SK-N-SH (cell line): ENCODE results near the gene VWF.
A peak's percentile ranks its signal among the peaks of the same experiment; 100 is the strongest.

ENCODE experiments used
- EP300 ChIP-seq, 2 experiments: IDR thresholded peaks; 2 replicates each; pipeline versions ENCODE4 v1.4.0 to v1.6.1; 2012; ENCODE audit warnings: borderline replicate concordance in 1 of 2, low read depth in 1 of 2, low read length in 1 of 2
- EZH2phosphoT487 ChIP-seq: fragments of 200-600 bp; sonication (generic); IDR thresholded peaks from 2 replicates; pipeline ENCODE4 v1.6.1; 2017; ENCODE audit warnings: low read depth, mixed run types, mild to moderate bottlenecking, antibody characterized with exemption, moderate library complexity, borderline replicate concordance
- FOSL2 ChIP-seq: IDR thresholded peaks from 2 replicates; pipeline ENCODE4 v1.4.0; 2012; ENCODE audit warnings: low read depth, mild to moderate bottlenecking, moderate library complexity, borderline replicate concordance
- RAD21 ChIP-seq: IDR thresholded peaks from 2 replicates; pipeline ENCODE4 v1.6.1; 2012; ENCODE audit warnings: mild to moderate bottlenecking, low read length
- RCOR1 ChIP-seq: fragments of 150-350 bp; IDR thresholded peaks from 2 replicates; pipeline ENCODE4 v1.6.1; 2017; ENCODE audit warnings: antibody characterized with exemption, low read length
- RXRA ChIP-seq: IDR thresholded peaks from 2 replicates; pipeline ENCODE4 v1.4.0; 2012; ENCODE audit warnings: low read depth, mild to moderate bottlenecking, borderline replicate concordance
- SMC3 ChIP-seq: IDR thresholded peaks from 2 replicates; pipeline ENCODE4 v1.6.1; 2012; ENCODE audit warnings: low read depth, low read length, improper control_type of control experiment
- TAF1 ChIP-seq: IDR thresholded peaks from 2 replicates; pipeline ENCODE4 v1.6.1; 2012; ENCODE audit warnings: low read depth, mild to moderate bottlenecking, low read length, moderate library complexity, borderline replicate concordance
- TCF12 ChIP-seq: IDR thresholded peaks from 2 replicates; pipeline ENCODE4 v1.4.0; 2012
- TEAD4 ChIP-seq: IDR thresholded peaks from 2 replicates; pipeline ENCODE4 v1.4.0; 2012; ENCODE audit warnings: mild to moderate bottlenecking, borderline replicate concordance; ENCODE audit not compliant: insufficient read depth
- TF ChIP-seq, protein P1 (sequence below): fragments of 150-350 bp; IDR thresholded peaks from 2 replicates; pipeline ENCODE4 v1.6.1; 2017; ENCODE audit warnings: antibody characterized with exemption, low read length, low read depth, borderline replicate concordance
- TF ChIP-seq, protein P2 (sequence below): fragments of 200-600 bp; sonication (generic); IDR thresholded peaks from 2 replicates; pipeline ENCODE4 v1.6.1; 2017; ENCODE audit warnings: antibody characterized with exemption, mild to moderate bottlenecking, moderate library complexity
- TF ChIP-seq, protein P3 (sequence below): fragments of 150-350 bp; IDR thresholded peaks from 2 replicates; pipeline ENCODE4 v1.6.1; 2016; ENCODE audit warnings: mild to moderate bottlenecking, low read depth, low read length

DNA sequence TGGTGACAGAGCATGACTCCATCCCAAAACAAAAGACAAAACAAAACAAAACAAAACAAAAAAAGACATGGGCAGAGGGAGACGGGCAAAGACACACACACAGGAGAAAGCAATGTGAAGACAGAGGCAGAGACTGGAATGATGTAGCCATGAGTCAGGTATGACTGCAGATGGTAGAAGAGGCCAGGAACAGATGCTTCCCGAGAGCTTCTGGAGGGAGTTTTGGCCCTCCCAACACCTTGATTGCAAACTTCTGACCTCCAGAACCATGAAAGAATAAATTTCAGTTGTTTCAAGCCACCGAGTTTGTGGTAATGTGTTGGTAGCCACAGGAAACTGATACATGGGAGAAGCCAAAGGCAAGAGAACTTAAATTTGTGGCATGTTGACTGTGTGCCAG, 27.1 kb downstream of the VWF start:
- TF ChIP-seq, protein P1, sequence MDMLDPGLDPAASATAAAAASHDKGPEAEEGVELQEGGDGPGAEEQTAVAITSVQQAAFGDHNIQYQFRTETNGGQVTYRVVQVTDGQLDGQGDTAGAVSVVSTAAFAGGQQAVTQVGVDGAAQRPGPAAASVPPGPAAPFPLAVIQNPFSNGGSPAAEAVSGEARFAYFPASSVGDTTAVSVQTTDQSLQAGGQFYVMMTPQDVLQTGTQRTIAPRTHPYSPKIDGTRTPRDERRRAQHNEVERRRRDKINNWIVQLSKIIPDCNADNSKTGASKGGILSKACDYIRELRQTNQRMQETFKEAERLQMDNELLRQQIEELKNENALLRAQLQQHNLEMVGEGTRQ: no peak
- TF ChIP-seq, protein P2, sequence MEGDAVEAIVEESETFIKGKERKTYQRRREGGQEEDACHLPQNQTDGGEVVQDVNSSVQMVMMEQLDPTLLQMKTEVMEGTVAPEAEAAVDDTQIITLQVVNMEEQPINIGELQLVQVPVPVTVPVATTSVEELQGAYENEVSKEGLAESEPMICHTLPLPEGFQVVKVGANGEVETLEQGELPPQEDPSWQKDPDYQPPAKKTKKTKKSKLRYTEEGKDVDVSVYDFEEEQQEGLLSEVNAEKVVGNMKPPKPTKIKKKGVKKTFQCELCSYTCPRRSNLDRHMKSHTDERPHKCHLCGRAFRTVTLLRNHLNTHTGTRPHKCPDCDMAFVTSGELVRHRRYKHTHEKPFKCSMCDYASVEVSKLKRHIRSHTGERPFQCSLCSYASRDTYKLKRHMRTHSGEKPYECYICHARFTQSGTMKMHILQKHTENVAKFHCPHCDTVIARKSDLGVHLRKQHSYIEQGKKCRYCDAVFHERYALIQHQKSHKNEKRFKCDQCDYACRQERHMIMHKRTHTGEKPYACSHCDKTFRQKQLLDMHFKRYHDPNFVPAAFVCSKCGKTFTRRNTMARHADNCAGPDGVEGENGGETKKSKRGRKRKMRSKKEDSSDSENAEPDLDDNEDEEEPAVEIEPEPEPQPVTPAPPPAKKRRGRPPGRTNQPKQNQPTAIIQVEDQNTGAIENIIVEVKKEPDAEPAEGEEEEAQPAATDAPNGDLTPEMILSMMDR: no peak
- no peak for TF ChIP-seq RAD21
- no peak for TF ChIP-seq EZH2phosphoT487
- TF ChIP-seq TAF1: no peak
- TF ChIP-seq, protein P3, sequence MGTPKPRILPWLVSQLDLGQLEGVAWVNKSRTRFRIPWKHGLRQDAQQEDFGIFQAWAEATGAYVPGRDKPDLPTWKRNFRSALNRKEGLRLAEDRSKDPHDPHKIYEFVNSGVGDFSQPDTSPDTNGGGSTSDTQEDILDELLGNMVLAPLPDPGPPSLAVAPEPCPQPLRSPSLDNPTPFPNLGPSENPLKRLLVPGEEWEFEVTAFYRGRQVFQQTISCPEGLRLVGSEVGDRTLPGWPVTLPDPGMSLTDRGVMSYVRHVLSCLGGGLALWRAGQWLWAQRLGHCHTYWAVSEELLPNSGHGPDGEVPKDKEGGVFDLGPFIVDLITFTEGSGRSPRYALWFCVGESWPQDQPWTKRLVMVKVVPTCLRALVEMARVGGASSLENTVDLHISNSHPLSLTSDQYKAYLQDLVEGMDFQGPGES: no peak
- no peak for TF ChIP-seq RCOR1
- no peak for TF ChIP-seq RXRA
- peak; percentile 60; the same call in 1 of the 2 replicates for TF ChIP-seq FOSL2
- TF ChIP-seq TEAD4: no peak
- no peak for TF ChIP-seq SMC3
- no peak for TF ChIP-seq EP300 (IDR thresholded peaks at IDR 0.05; ENCODE audit: borderline replicate concordance in 1 of 2, low read depth in 1 of 2, low read length in 1 of 2)
- peak; percentile 75 for TF ChIP-seq TCF12
